KG1 (cell line): ENCODE results near the gene ARMC12.

Experiments used
- DNase-seq: peaks from one replicate; lab custom pipeline; 2025; lab: John Stamatoyannopoulos, UW

Gene ARMC12

DNA sequence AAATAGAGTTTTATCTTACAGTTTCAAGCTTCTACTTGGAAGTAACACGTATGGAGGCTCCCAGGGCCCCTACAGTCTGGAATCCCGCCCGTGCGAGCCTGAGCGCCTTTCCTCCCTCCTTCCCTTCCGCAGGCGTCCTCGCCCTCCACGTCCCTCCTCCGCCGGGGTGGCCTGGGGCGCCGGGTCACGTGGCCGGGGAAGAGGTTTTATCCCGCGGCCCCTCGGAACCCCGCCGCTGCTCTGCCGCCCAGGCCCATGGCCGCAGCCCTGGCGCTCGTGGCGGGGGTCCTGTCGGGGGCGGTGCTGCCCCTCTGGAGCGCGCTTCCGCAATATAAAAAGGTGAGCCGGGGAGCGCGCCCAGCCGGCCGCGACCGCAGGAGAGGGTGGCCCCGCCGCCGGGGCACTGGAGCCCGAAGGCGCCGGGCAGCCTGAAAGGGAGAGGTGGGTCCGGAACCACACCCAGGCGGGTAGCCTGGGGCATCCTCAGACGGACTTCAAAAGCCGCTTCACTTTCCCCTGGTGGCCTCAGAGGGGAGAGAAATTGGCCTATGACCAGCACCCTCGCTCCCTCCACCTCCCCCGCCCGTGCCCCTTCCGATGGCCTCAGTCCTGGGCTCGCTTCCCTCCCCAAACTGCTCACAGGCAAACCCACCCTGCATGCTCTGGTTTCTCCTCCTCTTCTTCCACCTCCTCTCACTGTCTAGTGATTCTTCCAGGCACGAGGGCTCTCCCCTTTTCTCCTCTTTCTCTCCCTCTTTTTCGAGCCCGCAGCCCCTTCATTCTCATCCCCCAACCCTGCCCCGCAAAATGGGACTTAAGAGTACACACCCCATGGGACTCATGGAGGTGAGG lies 39.8 kb downstream of the ARMC12 start, which contains the start of gene CLPSL2:
Gene CLPSL2, plus strand, starts transcription at position 235 of the 852 bp plus-strand sequence. Its CDS starts 21 bp downstream, at position 256.
- DNase-seq = no peak

DNA sequence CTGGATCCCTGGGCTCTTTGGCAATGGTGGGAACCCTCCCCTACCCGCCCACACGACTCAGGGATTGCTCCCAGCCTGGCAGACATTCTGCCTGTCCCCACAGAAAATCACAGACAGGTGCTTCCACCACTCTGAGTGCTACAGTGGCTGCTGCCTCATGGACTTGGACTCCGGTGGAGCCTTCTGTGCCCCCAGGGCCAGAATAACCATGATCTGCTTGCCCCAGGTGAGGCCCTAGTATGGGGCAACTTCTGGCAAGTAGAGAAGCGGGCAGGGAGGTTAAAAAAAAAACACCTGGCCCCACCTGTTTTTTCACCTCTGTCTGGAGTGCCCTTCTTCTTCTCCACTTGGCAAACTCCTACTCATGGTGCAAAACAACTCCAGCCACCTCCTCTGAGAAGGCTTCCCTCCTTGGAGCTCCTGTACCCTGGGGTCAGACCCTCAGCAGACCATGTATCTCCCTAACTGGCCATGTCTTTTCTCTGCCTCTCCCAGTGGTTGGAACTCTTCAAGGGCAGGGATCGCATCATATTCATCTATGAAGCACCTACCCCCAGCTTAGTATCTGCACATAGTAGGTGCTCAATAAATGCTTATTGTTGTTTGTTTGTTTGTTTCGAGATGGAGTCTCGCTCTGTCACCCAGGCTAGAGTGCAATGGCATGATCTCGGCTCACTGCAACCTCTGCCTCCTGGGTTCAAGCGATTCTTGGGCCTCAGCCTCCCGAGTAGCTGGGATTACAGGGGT lies 40.7 kb downstream of the ARMC12 start:
- no peak for DNase-seq

- DNase-seq = no peak
Measured at GRCh38 chr6:35778437-35778836, 41.6 kb downstream of the ARMC12 start.

DNA sequence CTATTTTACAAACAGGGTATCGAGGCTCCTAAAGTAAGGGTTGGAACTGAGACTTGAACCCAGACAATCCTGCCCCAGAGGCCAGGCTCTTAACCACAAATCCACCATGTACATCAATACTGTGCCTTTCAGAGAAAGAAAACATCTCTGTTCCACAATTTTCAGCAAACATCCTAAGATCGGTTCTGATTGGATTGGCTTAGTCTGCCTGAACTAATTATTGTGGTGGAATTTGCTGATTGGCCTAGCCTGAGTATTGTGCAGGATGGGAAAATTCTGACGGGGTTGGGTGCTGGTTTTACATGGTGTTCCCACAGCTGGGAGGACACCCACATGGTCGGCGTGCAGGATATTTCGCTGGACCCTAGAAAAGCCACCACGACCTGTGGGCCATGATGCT lies 43.9 kb downstream of the ARMC12 start, which contains the start of gene CLPSL1:
Gene CLPSL1, plus strand, starts transcription at position 301 of the 400 bp plus-strand sequence. Its CDS starts 92 bp downstream, at position 393.
- DNase-seq = no peak

- DNase-seq = no peak
Measured at GRCh38 chr6:35781290-35781689, 44.5 kb downstream of the ARMC12 start.

DNA sequence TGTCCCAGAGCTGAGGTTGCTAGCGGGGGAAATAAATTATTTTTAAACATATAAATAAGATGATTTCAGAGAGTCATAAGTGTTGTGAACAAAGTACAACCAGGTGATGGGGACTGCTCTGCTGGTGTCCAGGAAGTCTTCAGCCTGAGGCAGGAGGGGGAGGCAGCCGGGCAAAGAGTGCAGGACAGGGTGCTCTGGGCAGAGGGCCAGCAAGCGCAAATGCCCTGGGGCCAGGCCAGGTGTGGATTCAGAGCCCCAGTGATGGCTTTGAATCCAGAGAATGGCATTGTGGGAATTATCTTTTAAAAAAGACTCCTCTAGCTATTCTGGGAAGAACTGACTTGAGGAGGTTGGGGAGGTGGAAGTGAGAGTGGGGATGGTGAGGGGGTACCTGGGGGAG lies 45.6 kb downstream of the ARMC12 start:
- no peak for DNase-seq

GRCh38 chr6:35784200-35784599 lies 47.4 kb downstream of the ARMC12 start:
- no peak for DNase-seq

GRCh38 chr6:35786272-35786671 lies 49.4 kb downstream of the ARMC12 start:
- DNase-seq = no peak

GRCh38 chr6:35786810-35787209 lies 50.0 kb downstream of the ARMC12 start:
- DNase-seq = no peak

DNA sequence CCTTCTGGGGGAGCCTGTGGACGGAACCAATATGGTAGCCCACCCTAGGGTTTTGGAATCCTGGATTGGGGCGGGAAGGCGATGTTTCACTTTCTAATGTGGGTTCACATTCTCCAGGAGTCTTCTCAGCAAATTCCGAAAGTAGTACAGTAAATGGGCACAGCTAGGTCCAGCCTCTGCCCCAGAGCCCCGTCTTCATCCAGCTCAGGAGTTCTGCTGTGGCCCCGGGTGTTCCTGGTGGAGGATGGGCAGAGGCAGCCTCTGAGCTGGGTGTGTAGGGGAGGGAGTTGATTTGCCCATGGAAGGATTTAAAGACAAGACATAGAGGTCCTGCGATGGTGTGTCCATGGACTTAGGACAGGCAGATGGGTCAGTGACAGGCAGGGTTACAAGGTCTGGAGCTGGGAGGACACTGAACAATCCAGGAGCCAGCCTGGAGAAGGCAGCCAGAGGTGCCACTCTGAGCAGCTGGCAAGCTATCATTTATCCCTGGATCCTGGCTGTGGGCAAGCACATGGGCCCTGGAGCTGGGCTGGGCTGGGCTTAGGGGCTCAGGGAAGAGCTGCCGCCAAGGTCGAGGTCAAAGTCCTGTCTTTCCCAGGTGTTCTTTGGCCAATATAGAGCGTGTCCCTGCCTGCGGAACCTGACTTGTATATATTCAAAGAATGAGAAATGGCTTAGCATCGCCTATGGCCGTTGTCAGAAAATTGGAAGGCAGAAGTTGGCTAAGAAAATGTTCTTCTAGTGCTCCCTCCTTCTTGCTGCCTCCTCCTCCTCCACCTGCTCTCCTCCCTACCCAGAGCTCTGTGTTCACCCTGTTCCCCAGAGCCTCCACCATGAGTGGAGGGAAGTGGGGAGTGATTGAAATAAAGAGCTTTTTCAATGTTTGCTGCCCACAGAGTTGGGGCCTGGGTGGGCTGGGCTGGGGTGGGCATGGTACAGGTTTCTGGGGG lies 50.7 kb downstream of the ARMC12 start:
- no peak for DNase-seq

- no peak for DNase-seq
Measured at GRCh38 chr6:35788423-35788982, 51.7 kb downstream of the ARMC12 start.

DNA sequence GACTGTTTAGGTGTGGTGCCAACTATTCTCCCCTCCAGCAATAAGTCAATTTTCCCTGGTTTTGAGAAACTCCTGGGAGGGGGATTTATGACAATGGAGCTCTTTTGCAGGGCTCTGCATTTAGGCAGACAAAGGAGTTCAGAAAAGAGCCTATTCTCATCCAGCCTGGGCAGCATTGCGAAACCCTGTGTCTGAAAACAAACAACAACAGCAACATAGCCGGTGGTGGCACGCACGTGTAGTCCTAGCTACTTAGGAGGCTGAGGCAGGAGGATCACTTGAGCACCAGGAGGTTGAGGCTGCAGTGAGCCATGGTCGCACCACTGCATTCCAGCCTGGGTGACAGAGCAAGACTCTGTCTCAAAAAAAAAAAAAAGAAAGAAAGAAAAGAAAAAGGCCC lies 53.9 kb downstream of the ARMC12 start:
- no peak for DNase-seq

- DNase-seq = no peak
Measured at GRCh38 chr6:35794536-35795452, 58.0 kb downstream of the ARMC12 start.

- DNase-seq = no peak
Measured at GRCh38 chr6:35795453-35796071, 58.7 kb downstream of the ARMC12 start.

GRCh38 chr6:35796236-35796635 lies 59.4 kb downstream of the ARMC12 start:
- no peak for DNase-seq

DNA sequence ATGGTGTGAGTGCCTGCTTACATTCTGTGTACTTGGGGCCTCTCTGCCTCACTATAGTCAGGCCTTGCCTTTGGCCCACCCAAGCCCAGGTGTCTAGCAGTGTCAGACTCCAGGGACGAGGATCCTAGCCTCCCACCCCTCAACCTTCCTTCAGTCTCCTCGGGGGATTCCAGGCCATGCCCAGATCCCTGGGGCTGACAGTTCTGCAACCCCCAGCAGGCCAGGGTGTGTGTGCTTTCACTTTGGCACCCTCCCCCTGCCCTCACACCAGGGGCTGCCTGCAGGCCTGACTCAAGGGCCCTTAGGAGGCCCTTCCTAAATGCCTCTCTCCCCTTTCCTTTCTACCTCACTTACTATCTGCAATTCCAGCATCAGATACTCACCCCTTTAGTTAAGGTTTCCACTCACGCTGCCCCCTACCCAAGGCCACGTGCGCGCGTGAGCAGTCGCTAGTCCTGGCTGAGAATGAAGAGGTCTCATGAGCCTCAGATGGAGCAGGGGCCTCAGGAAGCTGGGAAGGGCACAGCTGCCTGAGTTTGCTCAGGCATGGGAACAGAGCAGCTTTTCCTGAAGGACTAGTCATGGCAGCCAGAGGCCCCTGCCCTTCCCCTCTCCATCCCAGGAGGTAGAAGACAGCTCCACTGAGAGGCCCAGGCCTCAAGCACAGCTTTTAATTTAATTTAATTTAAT lies 61.1 kb downstream of the ARMC12 start:
- DNase-seq = no peak
